CD4-positive, alpha-beta T cell (primary cell): ENCODE measurements around the gene DYRK1A. TPM values are rescaled to one million over a fixed set of nuclear protein-coding genes. Genes with fewer than 3 reads are reported as not detected.

Source experiments
- ATAC-seq: fragments of 200-7000 bp; cut with Tn5 transposase; one replicate; pipeline ENCODE4 v1.10.0; 2022; ENCODE audit warnings: mild to moderate bottlenecking; ENCODE audit not compliant: poor library complexity
- CTCF ChIA-PET: fragments of 350-600 bp; sonication (Branson Sonifier 250); formaldehyde crosslinking; loops from one replicate; lab custom pipeline; 2021; ENCODE audit warnings: antibody characterized with exemption, inconsistent platforms; lab: Charles Lee
- POLR2A ChIA-PET: fragments of 350-600 bp; sonication (Branson Sonifier 250); formaldehyde crosslinking; loops from one replicate; lab custom pipeline; 2021; ENCODE audit warnings: antibody characterized with exemption, inconsistent platforms; lab: Charles Lee
- DNase-seq, 14 experiments: peaks; one replicate each; pipeline ENCODE4 v3.0.0-alpha.2; 2013 to 2020; ENCODE audit warnings: mixed read lengths in 2 of 14
- H3K27ac ChIP-seq, 2 donors: one replicate each; pipeline versions ENCODE4 v1.5.1 to v1.7.0; 2013; ENCODE audit warnings: low read length in 2 of 2, low read depth in 1 of 2, mild to moderate bottlenecking in 1 of 2
- H3K27me3 ChIP-seq, 2 experiments: 1 replicate in 1 of 2; 2 replicates in 1 of 2; pipeline versions ENCODE4 v1.6.1 to v1.7.0; 2013; ENCODE audit warnings: low read length in 2 of 2, control low read depth in 1 of 2, mild to moderate bottlenecking in 1 of 2, moderate library complexity in 1 of 2; ENCODE audit not compliant: insufficient read depth in 2 of 2, control insufficient read depth in 1 of 2
- H3K36me3 ChIP-seq: one replicate; pipeline ENCODE4 v1.6.1; 2013; ENCODE audit warnings: low read length, control low read depth; ENCODE audit not compliant: insufficient read depth
- H3K4me1 ChIP-seq: one replicate; pipeline ENCODE4 v1.6.1; 2013; ENCODE audit warnings: low read length, control low read depth; ENCODE audit not compliant: insufficient read depth
- H3K4me3 ChIP-seq: one replicate; pipeline ENCODE4 v1.5.1; 2013; ENCODE audit warnings: mild to moderate bottlenecking, low read length, moderate library complexity
- H3K9me3 ChIP-seq, 2 experiments: 1 replicate in 1 of 2; 2 replicates in 1 of 2; pipeline versions ENCODE4 v1.6.1 to v1.7.0; 2013; ENCODE audit warnings: low read length in 2 of 2, mild to moderate bottlenecking in 2 of 2, control low read depth in 1 of 2, moderate library complexity in 1 of 2; ENCODE audit not compliant: control insufficient read depth in 1 of 2, insufficient read depth in 1 of 2
- H3K27ac Mint-ChIP-seq: one replicate; pipeline ENCODE4 v1.8.0; 2020; ENCODE audit warnings: mixed read lengths
- H3K27me3 Mint-ChIP-seq: one replicate; pipeline ENCODE4 v1.8.0; 2021; ENCODE audit warnings: mixed read lengths
- H3K36me3 Mint-ChIP-seq: one replicate; pipeline ENCODE4 v1.8.0; 2021; ENCODE audit warnings: low read depth, mixed read lengths
- H3K4me1 Mint-ChIP-seq: one replicate; pipeline ENCODE4 v1.8.0; 2021; ENCODE audit warnings: low read depth, mixed read lengths
- H3K4me3 Mint-ChIP-seq: one replicate; pipeline ENCODE4 v1.8.0; 2020; ENCODE audit warnings: mild to moderate bottlenecking, mixed read lengths
- H3K9me3 Mint-ChIP-seq: one replicate; pipeline ENCODE4 v1.8.0; 2020; ENCODE audit warnings: mixed read lengths
- CTCF ChIP-seq: fragments of 200-600 bp; IDR thresholded peaks from one replicate; pipeline ENCODE4 v1.8.0; 2022; ENCODE audit warnings: antibody characterized with exemption, mild to moderate bottlenecking
- intact Hi-C, 2 experiments: fragments of 100-400 bp; cut with DNase I in 1 of 2; cut with micrococcal nuclease in 1 of 2; formaldehyde crosslinking; loops; one replicate each; pipeline versions ENCODE4 v1.15.1 to v1.9.0; 2023 to 2025; cut with DNase I, micrococcal nuclease
- total RNA-seq, 174 experiments: library from RNA in 2 of 174; stranded (reverse) in 2 of 174; gene quantifications; one replicate each; pipeline ENCODE4 v1.2.3 and lab custom pipeline; 2021 to 2026

The DYRK1A gene
- total RNA-seq, 2 experiments from 2014 or later: 135 to 145 TPM

DNA sequence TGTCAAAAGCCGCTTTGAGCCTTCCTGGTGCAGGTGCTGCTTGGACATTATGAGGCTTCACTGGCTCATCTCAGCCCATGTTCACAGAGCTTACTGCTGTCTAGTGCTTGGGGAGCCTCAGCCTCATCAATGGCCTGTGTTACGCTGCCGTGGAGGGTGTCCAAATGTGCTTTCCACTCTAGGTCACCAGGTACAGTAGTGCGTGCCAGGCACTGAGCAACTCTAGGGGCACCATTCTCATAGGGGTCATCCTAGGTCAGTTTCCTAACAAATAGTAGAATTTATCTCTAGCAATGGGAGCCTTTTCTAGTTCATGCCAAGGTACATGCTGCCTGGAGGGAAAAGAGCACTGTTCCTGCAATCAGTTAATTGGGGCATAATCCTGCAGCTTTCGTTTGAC, 193.8 kb downstream of the DYRK1A start:
- Mint-ChIP-seq H3K36me3 (peaks cover 6% of the 10 kb centered on the region), H3K9me3 (no peaks in the 10 kb centered on the region), H3K4me1 (peaks cover 22% of the 10 kb centered on the region), H3K27ac (no peak overlapping the region), H3K27me3 (no peaks in the 10 kb centered on the region), H3K4me3 (no peak overlapping the region)
- Histone ChIP-seq H3K27ac (no peak overlapping the region), H3K4me3 (no peak overlapping the region), H3K4me1 (peaks cover 27% of the 10 kb centered on the region), H3K36me3 (no peaks in the 10 kb centered on the region), H3K27me3 (no peaks in the 10 kb centered on the region), H3K9me3 (no peaks in the 10 kb centered on the region)
- ChIA-PET POLR2A (no interaction called here), CTCF (no interaction called here)
- ATAC-seq: no peak
- no peak for TF ChIP-seq CTCF
- intact Hi-C loops: loop anchor here in 1 of 2 experiments (5.0 to 10.0 kb wide), 2 partner anchors 488 to 1204 kb away; partner anchors contain the start of genes PIGP and TTC3
- no peak for DNase-seq

GRCh38 chr21:37561506-37561905, 194.9 kb downstream of the DYRK1A start:
- ChIA-PET CTCF (no interaction called here), POLR2A (no interaction called here)
- Mint-ChIP-seq H3K9me3 (no peaks in the 10 kb centered on the region), H3K4me3 (no peak overlapping the region), H3K27me3 (no peaks in the 10 kb centered on the region), H3K4me1 (peaks cover 22% of the 10 kb centered on the region), H3K36me3 (peaks cover 6% of the 10 kb centered on the region), H3K27ac (peak overlapping the region; percentile 98)
- DNase-seq (no peak), ATAC-seq (no peak)
- H3K9me3 ChIP-seq: no peaks in the 10 kb centered on the region
- no peak overlapping the region for H3K4me3 ChIP-seq
- H3K4me1 ChIP-seq: peaks cover 28% of the 10 kb centered on the region
- H3K27me3 ChIP-seq: no peaks in the 10 kb centered on the region
- no peaks in the 10 kb centered on the region for H3K36me3 ChIP-seq
- H3K27ac ChIP-seq: no peak overlapping the region
- intact Hi-C loops: loop anchor here in 1 of 2 experiments (5.0 to 10.0 kb wide), 2 partner anchors 489 to 1203 kb away; partner anchors contain the start of genes PIGP and TTC3
- no peak for TF ChIP-seq CTCF

DNA sequence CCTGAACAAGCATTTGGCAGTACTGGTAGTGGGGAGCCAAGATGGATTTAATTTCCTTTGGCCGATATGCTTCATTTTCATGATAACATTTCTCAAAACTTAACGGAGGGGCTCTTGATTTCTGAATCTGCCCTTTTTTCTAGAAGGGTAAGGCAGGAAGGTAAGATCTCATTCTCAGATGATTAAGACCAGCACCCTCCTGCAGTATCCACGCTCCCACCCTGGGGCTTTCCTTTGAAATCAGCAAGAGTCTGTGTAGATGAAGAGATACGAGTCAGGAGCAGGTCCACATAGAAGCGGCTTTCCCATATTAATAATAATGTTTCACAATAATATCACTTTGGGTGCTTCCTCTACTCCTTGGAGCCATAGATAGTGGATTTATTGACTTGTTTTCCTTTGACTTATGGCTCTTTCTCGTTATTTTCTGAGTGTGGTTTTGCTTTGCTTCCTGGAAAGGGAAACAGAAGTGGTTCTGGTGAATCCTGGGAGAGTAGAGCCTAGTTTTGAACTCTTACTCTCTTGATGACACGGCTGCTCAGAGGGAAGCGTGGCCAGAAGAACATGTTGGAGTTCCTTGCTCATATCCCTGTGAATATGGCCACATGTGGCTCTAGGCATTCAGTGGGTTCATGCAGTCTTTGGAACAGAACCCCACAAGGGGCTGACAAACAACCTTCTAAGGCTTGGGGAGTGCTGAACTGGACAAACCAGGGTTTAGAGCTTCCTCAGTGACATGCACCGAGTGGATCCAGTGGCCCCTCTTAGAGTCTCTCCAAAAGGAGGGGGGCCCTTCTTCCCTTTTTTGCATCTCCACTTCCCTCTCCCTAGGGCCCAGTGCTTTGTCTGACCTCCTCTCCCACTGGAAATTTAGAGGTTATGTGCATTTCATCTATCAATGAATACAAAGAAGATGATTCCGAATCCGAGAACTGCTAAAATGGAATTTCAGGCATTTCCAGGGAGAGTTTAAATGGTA, 195.7 kb downstream of the DYRK1A start:
- no peak for DNase-seq
- peak overlapping the region; percentile 98 for H3K27ac Mint-ChIP-seq

More for the DNA sequence above, 195.7 kb downstream of the DYRK1A start:
- Mint-ChIP-seq H3K9me3 (no peaks in the 10 kb centered on the region), H3K36me3 (peaks cover 6% of the 10 kb centered on the region), H3K4me1 (peaks cover 22% of the 10 kb centered on the region), H3K27me3 (no peaks in the 10 kb centered on the region), H3K4me3 (peak overlapping the region; percentile 95)
- Histone ChIP-seq H3K9me3 (no peaks in the 10 kb centered on the region), H3K27me3 (no peaks in the 10 kb centered on the region), H3K27ac (no peak overlapping the region), H3K4me1 (peaks cover 28% of the 10 kb centered on the region), H3K36me3 (no peaks in the 10 kb centered on the region), H3K4me3 (no peak overlapping the region)
- CTCF ChIA-PET: interaction anchor here (0.9 kb wide), 1 partner anchor 191 kb away, joined by 3 read pairs; no protein-coding TSS in a partner anchor
- no peak for TF ChIP-seq CTCF
- POLR2A ChIA-PET: no interaction called here
- intact Hi-C loops: loop anchor here in 1 of 2 experiments (2.0 to 10.0 kb wide), 4 partner anchors 195 to 1203 kb away; partner anchors contain the start of genes DYRK1A, PIGP and TTC3
- no peak for ATAC-seq
